ENCODE data around the gene CAMKK2.

GRCh38 chr12:121252712-121253345 lies 43.7 kb downstream of the CAMKK2 start:
- TF ChIP-seq, protein P1, sequence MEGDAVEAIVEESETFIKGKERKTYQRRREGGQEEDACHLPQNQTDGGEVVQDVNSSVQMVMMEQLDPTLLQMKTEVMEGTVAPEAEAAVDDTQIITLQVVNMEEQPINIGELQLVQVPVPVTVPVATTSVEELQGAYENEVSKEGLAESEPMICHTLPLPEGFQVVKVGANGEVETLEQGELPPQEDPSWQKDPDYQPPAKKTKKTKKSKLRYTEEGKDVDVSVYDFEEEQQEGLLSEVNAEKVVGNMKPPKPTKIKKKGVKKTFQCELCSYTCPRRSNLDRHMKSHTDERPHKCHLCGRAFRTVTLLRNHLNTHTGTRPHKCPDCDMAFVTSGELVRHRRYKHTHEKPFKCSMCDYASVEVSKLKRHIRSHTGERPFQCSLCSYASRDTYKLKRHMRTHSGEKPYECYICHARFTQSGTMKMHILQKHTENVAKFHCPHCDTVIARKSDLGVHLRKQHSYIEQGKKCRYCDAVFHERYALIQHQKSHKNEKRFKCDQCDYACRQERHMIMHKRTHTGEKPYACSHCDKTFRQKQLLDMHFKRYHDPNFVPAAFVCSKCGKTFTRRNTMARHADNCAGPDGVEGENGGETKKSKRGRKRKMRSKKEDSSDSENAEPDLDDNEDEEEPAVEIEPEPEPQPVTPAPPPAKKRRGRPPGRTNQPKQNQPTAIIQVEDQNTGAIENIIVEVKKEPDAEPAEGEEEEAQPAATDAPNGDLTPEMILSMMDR (IDR thresholded peaks at IDR 0.05): no peak
- no peak for TF ChIP-seq EP300 (IDR thresholded peaks at IDR 0.05; ENCODE audit: low read depth)
- no peak for TF ChIP-seq POLR2A (IDR thresholded peaks at IDR 0.05)

All from transverse colon (tissue), 3 donors.